ENCODE data around the gene FBH1. TPM values are rescaled to one million over a fixed set of nuclear protein-coding genes. Genes with fewer than 3 reads are reported as not detected.

FBH1 gene
- total and polyA plus RNA-seq, 12 donors, result 57.8 to 134 (median 76.0) TPM

DNA sequence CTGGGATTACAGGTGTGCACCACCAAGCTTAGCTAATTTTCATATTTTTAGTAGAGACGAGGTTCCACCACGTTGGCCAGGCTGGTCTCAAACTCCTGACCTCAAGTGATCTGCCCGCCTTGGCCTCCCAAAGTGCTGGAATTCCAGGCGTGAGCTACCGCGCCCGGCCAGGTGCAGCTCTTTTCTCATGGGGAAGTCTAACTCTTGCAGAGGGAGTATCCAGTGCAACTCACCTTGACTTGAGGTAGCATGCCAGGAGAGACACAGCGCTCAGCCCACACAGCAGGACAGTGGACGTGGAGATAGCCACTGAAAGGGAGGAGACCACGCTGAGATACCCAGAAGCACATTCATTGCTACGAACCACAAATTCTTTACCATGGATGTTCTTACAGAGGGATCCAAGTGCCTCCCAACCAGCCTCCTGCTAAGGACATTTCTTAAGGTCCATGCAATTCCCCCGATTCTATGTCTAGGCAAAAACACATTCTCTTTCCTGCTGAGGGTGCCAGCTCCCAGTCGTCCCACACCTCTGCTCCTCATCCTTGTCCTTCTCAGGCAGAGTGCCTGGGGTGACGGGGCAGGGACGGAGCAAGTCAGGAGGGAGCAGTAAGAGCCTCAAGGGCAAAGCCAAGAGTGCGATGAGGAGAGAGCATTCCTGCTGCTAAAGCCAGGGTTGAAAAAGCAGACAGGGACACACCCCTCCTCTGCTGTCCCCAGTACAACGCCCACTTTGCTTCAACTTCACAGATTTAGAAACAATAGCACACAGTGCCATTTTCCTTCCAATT, 66.3 kb downstream of the FBH1 start:
- Histone ChIP-seq H3K27me3 (no peaks in the 10 kb centered on the region), H3K27ac (no peak overlapping the region), H3K4me1 (peaks cover 0 to 5% (median 0%) of the 10 kb centered on the region in 9 donors), H3K9me3 (no peaks in the 10 kb centered on the region), H3K36me3 (peaks cover 0 to 92% (median 5%) of the 10 kb centered on the region in 9 donors), H3K4me3 (no peak overlapping the region)
- ATAC-seq (no peak), DNase-seq (no peak)
- intact Hi-C loops (cut with DNase I), result no loop called here
- TF ChIP-seq CTCF (IDR thresholded peaks at IDR 0.05), result no peak
- WGBS, 2 donors, result 84 to 86% methylated on average over 17 of the region's 17 CpGs

DNA sequence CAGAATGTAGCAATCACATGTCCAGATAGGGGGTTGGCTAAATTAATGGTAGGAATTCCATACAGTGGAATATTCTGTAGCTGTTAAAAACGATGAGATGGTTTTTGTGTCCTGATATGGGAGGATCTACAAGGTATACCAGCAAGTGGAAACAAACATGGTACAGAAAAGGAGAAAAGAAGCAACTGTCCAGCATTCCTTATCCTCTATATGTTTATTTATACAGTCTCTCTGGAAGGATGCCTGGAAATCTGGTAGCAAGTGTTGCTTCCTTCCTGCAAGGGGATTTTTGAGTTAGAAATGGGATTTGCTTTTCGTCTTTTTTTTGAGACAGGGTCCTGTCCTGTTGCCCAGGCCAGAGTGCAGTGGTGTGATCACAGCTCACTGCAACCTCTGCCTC, 68.0 kb downstream of the FBH1 start:
- H3K27ac ChIP-seq, result no peak overlapping the region

GRCh38 chr10:5958675-5959074, 68.6 kb downstream of the FBH1 start:
- WGBS, 2 donors, result 79 to 82% methylated on average over 6 of the region's 6 CpGs
- H3K27ac ChIP-seq, result no peak overlapping the region
- H3K36me3 ChIP-seq, result peaks cover 0 to 97% (median 13%) of the 10 kb centered on the region in 9 donors
- no peaks in the 10 kb centered on the region for H3K27me3 ChIP-seq
- H3K4me1 ChIP-seq, result no peaks in the 10 kb centered on the region
- no peak for DNase-seq
- no peak for TF ChIP-seq CTCF (IDR thresholded peaks at IDR 0.05)
- intact Hi-C loops (cut with DNase I), result no loop called here
- no peak for ATAC-seq
- no peaks in the 10 kb centered on the region for H3K9me3 ChIP-seq
- no peak overlapping the region for H3K4me3 ChIP-seq

More for the DNA sequence above, 68.0 kb downstream of the FBH1 start:
- Histone ChIP-seq H3K4me3 (no peak overlapping the region), H3K27me3 (no peaks in the 10 kb centered on the region), H3K9me3 (no peaks in the 10 kb centered on the region), H3K4me1 (no peaks in the 10 kb centered on the region), H3K36me3 (peaks cover 0 to 97% (median 13%) of the 10 kb centered on the region in 9 donors)
- WGBS, 2 donors, result 62 to 76% methylated on average over 2 of the region's 2 CpGs
- TF ChIP-seq CTCF (IDR thresholded peaks at IDR 0.05), result no peak
- DNase-seq (no peak), ATAC-seq (no peak)
- intact Hi-C loops (cut with DNase I), result no loop called here

DNA sequence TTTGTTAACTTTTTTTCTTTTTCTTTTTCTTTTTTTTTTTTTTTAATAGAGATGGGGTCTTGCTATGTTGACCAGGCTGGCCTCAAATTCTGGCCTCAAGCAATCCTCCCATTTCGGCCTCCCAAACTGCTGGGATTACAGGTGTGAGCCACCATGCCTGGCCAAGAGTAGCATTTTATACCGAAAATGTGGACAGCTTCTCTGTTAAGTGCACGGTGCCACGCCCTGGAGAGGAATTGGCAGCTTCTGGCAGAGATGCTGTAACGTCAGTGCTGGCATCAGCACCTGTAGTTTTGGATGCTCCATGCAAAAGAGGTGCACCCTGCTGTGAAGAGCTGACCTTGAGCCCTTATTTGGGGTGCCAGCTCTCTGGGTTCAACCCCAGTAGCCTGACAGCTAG, 69.1 kb downstream of the FBH1 start:
- WGBS, 2 donors, result 94 to 97% methylated on average over 5 of the region's 5 CpGs
- H3K4me1 ChIP-seq, result no peaks in the 10 kb centered on the region
- DNase-seq (no peak), ATAC-seq (no peak)
- H3K4me3 ChIP-seq, result no peak overlapping the region
- no peak for TF ChIP-seq CTCF (IDR thresholded peaks at IDR 0.05)
- intact Hi-C loops (cut with DNase I), result no loop called here
- H3K9me3 ChIP-seq, result no peaks in the 10 kb centered on the region
- H3K27ac ChIP-seq, result no peak overlapping the region
- no peaks in the 10 kb centered on the region for H3K27me3 ChIP-seq
- H3K36me3 ChIP-seq, result peaks cover 0 to 97% (median 13%) of the 10 kb centered on the region in 9 donors
